Fibroblast of villous mesenchyme (primary cell): Measurements from ENCODE around the gene SH2D2A. TPM values are rescaled to one million over a fixed set of nuclear protein-coding genes. Genes with fewer than 3 reads are reported as not detected.

Source experiments
- DNase-seq: peaks from one replicate; pipeline ENCODE4 v3.0.0-alpha.2; 2010; ENCODE audit warnings: low read depth
- H3K4me3 ChIP-seq: 2 replicates; pipeline ENCODE4 v1.5.1; 2011; ENCODE audit warnings: low read depth, mild to moderate bottlenecking, low read length
- total RNA-seq: library from RNA; depleted of rRNA; stranded (reverse); fragments of >200 nt; gene quantifications from 2 replicates; pipeline ENCODE4 v1.2.3, GENCODE V29; 2012
- TF ChIP-seq, protein P1 (sequence below): IDR thresholded peaks from 2 replicates; pipeline ENCODE4 v1.5.1; 2012; ENCODE audit warnings: low read depth, mild to moderate bottlenecking, low read length; ENCODE audit not compliant: insufficient read depth

The SH2D2A gene
- total RNA-seq, 1 donor, result not detected

DNA sequence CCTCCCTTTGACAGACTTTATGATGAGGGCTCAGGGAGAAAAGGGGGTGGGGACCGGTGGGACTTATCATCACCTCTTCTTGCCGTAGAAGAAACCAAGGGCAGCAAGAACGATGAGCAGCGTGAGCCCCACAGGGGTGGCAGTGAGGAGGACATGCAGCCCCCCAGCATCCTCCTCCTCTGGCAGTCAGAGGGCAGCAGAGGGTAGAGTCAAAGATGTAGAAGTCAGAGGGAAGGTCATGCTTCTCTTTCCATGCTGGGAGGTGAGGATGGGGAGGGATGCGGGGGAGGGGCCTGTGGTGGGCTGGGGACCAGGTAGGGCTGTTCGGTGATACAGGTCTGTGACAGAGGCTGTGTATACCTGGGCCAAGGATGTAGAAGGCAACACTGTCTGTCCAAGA is 27.5 kb upstream of the SH2D2A start:
- no peak for DNase-seq
- no peak overlapping the region for H3K4me3 ChIP-seq
- TF ChIP-seq, protein P1, sequence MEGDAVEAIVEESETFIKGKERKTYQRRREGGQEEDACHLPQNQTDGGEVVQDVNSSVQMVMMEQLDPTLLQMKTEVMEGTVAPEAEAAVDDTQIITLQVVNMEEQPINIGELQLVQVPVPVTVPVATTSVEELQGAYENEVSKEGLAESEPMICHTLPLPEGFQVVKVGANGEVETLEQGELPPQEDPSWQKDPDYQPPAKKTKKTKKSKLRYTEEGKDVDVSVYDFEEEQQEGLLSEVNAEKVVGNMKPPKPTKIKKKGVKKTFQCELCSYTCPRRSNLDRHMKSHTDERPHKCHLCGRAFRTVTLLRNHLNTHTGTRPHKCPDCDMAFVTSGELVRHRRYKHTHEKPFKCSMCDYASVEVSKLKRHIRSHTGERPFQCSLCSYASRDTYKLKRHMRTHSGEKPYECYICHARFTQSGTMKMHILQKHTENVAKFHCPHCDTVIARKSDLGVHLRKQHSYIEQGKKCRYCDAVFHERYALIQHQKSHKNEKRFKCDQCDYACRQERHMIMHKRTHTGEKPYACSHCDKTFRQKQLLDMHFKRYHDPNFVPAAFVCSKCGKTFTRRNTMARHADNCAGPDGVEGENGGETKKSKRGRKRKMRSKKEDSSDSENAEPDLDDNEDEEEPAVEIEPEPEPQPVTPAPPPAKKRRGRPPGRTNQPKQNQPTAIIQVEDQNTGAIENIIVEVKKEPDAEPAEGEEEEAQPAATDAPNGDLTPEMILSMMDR, result no peak

DNA sequence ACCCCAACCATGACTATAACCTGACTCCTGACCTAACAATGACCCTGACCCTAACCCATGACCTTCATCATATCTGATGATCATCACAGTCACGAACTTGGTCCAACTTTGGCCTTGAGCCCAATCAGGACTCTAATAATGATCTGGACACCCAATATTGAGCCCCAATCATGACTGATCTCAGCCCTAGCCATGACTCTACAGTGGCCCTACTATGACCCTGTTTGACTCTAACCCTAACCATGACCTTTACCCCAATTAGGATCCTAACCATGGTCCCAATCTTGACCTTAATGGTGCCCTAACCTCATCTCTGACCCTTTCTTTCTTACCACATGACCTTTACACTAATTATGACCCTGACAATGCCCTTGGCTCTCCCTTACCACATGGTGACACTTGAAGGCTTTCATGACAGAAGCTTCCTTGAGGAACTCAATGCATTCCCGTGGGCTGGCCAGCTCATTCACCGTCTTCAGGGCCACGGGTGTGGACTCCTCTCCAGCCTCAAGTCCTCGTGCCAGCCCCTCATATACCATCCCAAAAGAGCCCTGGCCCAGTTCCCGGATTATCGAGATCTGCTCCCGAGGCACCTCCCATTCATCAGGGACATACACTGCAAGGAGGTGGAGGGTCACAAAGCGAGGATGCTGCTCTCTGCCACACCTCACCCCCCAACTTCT is 26.1 kb upstream of the SH2D2A start:
- DNase-seq, result no peak
- TF ChIP-seq, protein P1, result no peak
- H3K4me3 ChIP-seq, result no peak overlapping the region

DNA sequence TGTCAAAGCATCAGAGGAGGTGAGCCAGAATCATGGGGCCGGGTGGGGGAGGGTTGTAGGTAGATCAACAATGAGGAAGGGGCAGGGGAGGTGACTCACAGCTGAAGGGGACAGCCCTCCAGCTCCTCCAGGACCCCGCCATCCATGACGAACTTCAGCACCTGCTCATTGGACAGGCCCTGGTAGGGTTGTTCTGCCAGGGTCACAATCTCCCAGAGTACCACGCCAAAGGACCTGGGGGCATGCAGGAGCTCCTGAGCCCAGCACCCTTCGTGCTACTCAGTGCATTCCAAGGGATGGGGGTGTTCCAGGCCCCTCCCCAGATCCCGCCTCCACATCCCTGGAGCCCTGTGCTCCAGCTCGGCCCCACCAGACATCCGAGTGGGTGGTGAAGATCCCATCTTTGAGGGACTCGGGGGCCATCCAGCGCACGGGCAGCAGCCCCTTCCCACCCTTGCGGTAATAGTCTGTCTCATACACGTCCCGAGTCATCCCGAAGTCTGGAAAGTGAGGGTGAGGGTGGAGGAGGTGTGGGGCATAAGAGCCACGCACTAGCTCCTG is 24.7 kb upstream of the SH2D2A start:
- H3K4me3 ChIP-seq, result no peak overlapping the region
- TF ChIP-seq, protein P1, result no peak
- no peak for DNase-seq

DNA sequence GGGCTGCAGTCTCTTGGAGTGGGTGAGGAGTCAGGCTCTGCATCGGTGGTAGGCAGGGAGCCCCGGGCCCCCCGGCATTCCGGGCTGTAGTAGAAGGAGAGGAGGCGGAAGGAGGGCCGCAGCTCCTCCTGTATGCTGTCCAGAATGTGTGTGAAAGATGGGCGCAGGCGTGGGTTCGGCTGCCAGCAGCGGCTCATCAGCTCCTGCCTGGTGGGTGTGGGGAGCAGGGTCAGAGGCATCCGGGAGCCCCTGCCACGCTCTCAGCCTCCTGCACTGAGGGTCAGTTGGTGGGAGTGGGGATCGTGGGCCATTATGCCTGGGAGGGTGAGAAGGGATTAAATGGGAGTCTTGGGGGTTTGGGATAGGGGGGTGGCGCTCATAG is 24.2 kb upstream of the SH2D2A start:
- TF ChIP-seq, protein P1, result no peak
- no peak overlapping the region for H3K4me3 ChIP-seq
- no peak for DNase-seq

DNA sequence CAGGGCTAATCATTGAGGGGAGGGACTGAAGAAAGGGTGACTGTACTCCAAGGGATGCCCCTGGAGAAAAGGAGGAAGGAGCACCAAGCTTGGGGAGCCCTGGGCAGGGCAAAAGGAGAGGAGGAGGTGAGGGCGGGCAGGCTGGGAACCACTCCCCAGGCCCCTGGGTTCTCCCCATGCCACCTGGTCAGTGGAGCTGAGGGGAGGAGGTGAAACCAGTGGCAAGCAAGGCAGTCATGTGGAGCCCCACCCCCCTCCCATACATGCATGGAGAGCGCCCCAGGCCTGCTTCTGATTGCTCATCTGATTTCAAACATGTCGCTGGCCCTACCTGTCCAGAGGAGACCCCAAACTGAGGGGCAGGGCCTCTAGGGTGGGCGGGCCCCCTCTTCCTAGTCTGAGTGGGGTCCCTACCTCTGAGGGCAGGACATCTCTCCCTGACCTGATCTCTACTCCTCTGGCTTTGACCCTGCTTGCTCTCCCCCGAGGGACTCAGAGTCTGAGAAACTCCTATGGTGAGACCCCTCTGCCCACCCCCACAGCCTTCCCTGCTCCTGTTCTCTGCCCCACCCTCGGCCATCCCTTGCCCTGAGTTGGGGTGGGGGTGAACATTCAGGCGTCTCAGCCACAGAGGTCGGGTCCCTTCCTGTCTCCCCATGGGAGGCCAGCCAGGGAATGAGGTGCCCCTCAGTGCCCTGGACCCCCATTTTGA is 23.7 kb upstream of the SH2D2A start:
- TF ChIP-seq, protein P1, result no peak
- no peak overlapping the region for H3K4me3 ChIP-seq
- DNase-seq, result no peak

DNA sequence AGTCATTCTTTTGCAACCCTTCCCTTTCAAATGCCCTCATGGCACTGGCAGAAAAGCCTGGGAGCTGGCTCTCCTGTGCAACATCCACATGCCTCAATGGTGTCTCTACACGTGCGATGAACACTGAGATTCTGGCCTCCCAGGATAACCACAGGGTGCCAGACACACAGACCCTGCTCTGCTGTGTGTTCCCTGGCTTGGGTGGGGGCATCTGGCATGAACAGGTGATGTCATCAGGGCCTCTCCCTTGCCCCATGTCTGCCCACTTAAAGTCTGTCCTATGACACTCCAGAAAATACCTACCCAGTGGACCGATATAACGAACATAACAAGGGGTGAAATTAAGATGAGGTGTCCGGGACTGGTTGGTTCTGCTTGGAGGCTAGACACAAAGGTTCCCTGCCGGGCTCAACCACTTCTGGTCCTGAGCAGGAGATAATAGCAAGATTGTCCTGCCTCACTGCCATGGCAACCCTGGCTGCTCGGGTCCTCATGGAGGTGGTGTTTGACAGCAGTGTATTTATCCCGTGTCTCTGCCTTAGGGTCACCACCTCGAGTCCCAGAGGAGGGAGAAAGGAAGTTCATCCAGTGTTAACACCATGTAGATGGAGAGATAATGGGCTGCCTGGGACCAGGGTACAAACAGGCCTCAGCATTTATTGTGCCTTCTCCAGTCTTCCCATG is 22.9 kb upstream of the SH2D2A start:
- TF ChIP-seq, protein P1, result no peak
- DNase-seq, result no peak
- no peak overlapping the region for H3K4me3 ChIP-seq
